Activated CD8-positive, alpha-beta memory T cell treated with anti-CD3 and anti-CD28 coated beads for 1 hour (primary cell): ENCODE data around the gene CXCL14.

Experiments used
- DNase-seq, 2 donors: peaks; one replicate each; pipeline ENCODE4 v3.0.0-alpha.2; 2020; ENCODE audit warnings: low read depth in 1 of 2; ENCODE audit errors: extremely low read depth in 1 of 2

The CXCL14 gene

GRCh38 chr5:135578685-135579341 lies at the start of gene CXCL14:
Gene CXCL14, minus strand, starts transcription at chr5:135578991. Its CDS starts 213 bp downstream, at chr5:135578778.
- no peak for DNase-seq

GRCh38 chr5:135626636-135627035 lies 47.8 kb upstream of the CXCL14 start:
- DNase-seq: no peak

GRCh38 chr5:135625961-135626360 lies 47.2 kb upstream of the CXCL14 start:
- DNase-seq: no peak

- DNase-seq: no peak
Observed at GRCh38 chr5:135625486-135625885, 46.7 kb upstream of the CXCL14 start.

GRCh38 chr5:135625061-135625460 lies 46.3 kb upstream of the CXCL14 start:
- DNase-seq: no peak

GRCh38 chr5:135623186-135623715 lies 44.5 kb upstream of the CXCL14 start:
- DNase-seq: no peak

GRCh38 chr5:135615581-135616260 lies 36.9 kb upstream of the CXCL14 start:
- no peak for DNase-seq

GRCh38 chr5:135615171-135615570 lies 36.4 kb upstream of the CXCL14 start:
- DNase-seq: no peak

GRCh38 chr5:135609981-135610380 lies 31.2 kb upstream of the CXCL14 start:
- no peak for DNase-seq

GRCh38 chr5:135608761-135609443 lies 30.1 kb upstream of the CXCL14 start:
- DNase-seq: no peak

- no peak for DNase-seq
Observed at GRCh38 chr5:135608361-135608760, 29.6 kb upstream of the CXCL14 start.

GRCh38 chr5:135606431-135606830 lies 27.6 kb upstream of the CXCL14 start:
- no peak for DNase-seq

- DNase-seq: no peak
Observed at GRCh38 chr5:135605221-135605620, 26.4 kb upstream of the CXCL14 start.

- DNase-seq: no peak
Observed at GRCh38 chr5:135604056-135604455, 25.3 kb upstream of the CXCL14 start.

- no peak for DNase-seq
Observed at GRCh38 chr5:135602882-135603721, 24.3 kb upstream of the CXCL14 start.

GRCh38 chr5:135601466-135601865 lies 22.7 kb upstream of the CXCL14 start:
- no peak for DNase-seq

GRCh38 chr5:135600971-135601381 lies 22.2 kb upstream of the CXCL14 start:
- no peak for DNase-seq

GRCh38 chr5:135600152-135600570 lies 21.4 kb upstream of the CXCL14 start:
- no peak for DNase-seq

- DNase-seq: no peak
Observed at GRCh38 chr5:135599421-135600151, 20.8 kb upstream of the CXCL14 start.
